Measurements from ENCODE around the gene MAP2K5.

The MAP2K5 gene

DNA sequence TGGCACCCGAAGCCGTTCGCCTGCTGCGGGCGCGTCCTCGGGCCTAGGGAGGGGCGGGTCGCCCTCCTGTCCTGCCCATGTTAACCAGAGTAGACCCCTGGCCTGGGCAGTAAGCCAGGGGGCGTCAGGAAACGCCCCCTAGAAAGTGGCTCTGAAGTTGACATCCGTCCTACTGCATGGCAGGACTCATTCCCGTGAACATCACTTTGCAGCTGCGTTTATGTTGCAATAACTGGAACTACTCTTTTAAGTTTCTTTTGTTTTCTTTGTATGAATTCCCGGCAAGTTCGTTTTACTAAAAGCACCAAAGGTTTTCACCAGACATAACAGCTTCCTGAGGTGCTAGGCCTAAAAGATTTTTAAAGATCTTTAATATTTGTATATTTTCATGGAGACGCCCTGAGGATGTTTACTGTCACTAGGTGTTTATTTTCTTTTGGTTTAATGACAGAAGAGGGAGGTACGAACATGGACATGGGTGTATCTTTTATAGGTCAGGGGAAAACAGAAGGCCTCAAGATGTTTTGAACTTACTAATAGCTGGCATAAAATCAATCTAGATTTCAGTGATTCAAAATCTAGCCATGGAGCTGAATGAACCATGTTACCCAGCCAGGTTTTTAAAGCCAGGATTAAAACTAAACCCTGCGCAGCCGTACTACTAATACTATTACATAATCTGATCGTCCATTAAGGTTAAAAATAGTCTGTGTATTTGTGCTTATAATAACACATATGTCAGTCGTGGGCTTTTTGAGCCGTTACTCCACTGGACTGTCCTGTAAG is 20.5 kb upstream of the MAP2K5 start:
- no peak for DNase-seq

DNA sequence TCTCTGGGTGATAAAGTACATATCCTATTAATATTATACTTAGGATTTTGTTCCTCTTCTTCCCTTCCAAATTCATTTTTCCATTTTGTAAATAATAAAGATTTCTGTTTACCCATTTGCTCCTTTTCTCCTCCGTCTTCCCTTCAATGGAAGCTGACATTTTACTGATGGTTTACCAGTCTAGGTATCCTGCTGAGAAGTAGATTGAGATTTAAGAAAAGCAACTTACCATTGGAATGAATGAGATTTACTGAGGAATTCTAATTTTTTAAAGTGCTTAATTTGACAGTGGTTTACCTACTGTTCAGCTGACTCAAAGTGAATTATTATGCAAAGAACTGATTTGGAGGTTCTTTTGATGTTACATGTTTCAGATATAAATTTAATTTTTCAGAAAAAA is 19.2 kb upstream of the MAP2K5 start:
- DNase-seq = no peak

DNA sequence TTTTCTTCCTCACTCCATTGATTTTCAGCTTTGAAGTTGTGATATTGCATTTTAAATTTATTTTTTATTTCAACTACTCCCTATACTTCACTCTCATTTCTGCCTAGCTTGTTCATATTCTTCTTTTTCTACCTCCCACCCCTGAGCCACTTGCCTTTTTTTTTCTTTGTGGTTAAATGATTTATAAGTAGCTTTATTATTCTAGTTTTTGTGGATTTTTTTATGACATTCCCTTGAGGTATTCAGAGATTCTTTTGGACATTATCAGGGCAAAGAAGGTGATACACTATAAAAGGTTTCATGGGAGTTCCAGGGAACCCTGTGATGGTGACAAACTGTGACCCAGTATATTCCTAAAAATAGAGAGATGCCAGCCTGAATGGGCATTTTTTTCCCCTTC is 18.3 kb upstream of the MAP2K5 start:
- DNase-seq = no peak

DNA sequence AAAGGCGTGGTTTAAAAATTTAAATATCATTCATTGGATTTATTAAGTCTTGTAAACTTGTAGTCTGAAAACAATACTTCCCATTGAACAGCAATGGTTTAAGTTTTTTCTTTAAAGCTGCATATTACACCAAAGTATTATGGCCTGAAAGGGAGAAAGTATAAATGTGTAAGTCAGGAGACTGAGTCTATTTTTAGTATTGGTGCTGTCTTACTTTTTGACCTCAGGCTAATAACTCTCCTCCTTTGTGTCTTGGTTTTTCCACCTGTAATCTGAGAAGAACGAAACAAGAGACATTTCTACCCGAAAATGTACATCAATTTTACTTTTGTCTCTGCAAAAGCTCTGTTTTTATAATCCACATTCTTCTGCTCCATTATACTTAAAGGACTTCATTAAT is 14.0 kb upstream of the MAP2K5 start:
- DNase-seq = no peak

DNA sequence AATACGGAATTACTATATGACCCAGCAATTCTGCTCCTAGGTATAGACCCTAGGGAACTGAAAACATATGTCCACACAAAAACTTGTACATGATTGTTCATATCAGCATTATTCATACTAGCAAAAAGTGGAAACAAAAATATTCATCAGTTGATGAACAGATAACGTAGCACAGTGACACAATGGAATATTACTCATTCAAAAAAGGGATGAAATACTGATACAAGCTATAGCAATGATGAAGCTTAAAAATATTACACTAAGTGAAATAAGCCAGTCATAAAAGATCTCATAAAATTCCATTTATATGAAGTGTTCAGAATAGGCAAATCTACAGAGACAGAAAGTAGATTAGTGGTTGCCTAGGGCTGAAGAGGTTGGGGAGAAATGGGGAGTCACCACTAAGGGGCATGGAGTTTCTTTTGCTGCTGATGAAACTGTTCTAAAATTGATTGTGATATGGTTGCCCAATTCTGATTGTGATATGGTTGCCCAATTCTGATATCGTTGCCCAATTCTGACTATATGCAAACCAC is 11.1 kb upstream of the MAP2K5 start:
- DNase-seq = no peak

DNA sequence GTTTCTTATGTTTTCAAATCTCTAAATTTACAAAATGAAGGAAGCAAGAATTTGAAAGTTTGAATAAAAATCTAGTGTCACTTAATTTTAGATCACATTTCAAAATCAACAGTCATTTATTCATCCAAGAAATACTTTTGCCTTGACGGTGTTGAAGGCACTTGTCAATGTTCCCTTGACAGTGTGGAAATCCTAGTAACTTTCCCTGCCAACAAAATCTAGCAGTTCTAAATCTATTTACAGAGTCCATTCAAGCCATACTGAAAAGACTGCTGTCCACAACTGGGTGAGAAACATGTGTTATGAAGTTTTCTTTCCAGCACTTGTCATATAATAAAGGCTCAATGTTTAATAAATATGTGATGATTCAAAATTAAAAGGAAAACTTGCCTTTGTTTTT is 8.6 kb upstream of the MAP2K5 start:
- no peak for DNase-seq

DNA sequence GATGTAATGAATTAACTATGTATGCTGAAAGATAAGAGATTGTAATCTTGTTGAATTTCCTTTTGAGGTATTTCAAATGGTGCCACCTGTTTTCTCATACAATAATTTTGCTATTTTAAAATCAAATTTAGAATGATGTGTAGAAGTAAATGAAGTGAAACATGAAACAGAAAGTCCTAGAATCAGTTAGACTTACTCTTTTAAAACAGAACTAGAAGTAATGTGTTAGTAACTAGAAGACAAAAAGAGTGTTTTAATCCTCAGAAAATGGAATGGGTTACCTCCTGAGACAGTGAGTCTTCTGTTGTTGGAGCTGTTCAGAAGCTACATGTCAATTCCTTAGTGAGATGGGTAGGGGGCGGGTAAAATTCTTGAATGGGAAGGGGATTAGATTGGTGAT is 8.1 kb upstream of the MAP2K5 start:
- DNase-seq = no peak

DNA sequence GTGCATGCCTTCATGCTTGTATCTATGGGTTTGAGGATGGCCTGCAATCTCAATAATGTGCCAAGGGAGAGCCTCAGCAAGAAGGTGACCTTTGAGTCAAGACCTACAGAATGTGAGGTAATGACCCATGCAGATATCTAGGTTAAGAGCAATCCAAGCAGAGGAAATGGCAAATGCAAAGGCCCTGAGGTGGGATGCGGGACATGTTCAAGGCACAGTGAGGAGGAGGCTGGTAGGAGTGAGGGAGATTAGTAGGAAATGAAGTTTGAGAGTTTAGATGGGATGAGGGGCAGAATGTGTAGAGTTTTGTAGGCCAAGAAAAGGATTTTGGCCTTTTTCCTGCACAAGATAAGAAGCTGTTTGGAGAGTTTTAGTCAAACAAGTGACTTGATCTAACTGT is 4.7 kb upstream of the MAP2K5 start:
- no peak for DNase-seq

DNA sequence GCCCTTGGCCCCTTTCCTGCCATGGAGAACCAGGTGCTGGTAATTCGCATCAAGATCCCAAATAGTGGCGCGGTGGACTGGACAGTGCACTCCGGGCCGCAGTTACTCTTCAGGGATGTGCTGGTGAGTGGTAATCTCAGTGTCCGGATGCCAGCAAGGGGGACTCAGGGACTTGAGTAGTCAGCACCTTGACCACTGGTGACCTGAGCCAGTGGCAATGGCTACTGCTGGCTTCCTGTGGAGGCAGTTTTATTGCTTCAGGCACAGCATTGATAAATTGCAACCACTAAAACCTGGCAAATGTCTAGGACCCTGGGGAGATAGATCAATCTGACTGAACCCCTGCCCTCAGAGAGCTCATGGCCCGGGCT is 830 bp downstream of the MAP2K5 start:
- DNase-seq = no peak

DNA sequence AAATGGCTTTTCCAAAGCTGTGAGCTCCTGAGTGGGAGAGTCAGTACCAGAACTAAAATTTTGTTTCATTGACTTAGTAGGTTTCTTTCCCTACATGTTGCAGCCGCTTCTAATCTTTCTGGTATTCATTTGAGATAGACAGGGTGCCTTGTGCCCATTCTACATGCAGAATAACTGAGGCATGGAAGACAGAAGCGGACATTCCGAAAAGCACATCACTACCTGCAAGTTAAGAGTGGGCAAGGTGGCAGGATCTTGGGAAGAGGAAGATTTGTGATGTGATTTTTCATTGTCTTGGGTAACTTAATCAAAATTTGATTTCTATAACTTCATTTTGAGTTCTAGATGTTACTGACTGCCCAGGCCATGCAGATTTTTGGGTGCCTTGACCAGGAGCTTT is 2.0 kb downstream of the MAP2K5 start:
- no peak for DNase-seq

DNA sequence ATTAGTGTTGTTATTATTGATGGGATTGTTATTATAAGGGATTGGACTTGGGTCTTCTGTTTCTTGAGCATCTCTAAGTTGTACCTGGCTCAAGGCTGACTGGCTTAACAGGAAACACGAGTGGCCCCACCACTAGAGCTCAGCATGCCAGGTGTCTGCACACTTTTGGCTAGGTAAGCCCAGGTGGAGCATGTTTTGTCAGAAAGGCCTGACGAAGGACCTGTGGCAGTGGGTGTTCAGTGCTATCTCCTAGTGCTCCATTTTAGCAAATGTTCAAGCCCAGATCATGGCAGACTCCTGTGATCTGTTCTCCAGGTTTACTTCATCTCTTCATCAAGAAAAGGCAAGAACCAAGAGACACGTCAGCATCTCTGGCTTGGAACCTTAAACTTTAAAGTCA is 3.4 kb downstream of the MAP2K5 start:
- no peak for DNase-seq

DNA sequence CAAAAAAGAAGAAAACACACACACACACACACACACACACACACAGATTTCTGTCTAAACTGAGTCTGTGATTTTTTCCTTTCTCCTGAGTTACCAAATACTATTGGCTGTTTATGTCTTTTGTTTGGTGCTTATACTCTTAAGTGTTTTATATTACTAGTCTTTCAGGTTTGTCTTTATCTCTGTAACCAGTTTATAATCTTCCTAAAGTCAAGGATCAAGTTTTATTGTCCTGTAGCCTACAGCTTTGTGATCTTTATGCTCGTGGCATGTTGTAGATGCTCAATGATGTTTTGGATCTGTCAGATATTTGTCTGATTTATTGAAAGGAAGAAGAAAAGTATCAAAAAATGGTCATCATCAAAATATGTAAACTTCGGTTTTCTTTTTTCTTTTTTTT is 4.6 kb downstream of the MAP2K5 start:
- DNase-seq = no peak

DNA sequence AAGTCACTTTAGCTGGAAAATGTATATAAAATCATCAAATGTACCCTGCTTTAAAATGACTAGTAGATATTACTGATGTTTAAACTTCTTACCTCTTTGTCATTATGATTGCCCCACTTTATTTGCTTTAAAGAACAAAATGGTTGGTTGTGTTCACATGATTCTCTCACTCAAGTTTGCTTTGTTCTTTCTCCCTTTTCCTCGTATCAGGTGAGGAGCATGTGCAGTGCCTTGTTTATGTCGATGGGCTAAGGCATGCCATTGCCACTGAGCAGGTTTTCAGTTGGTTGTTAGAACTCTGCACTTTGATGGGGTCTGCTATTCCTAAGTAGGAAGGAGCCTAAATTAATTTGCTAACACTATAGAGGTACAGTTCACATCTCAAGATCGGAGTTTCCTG is 5.3 kb downstream of the MAP2K5 start:
- DNase-seq = no peak

DNA sequence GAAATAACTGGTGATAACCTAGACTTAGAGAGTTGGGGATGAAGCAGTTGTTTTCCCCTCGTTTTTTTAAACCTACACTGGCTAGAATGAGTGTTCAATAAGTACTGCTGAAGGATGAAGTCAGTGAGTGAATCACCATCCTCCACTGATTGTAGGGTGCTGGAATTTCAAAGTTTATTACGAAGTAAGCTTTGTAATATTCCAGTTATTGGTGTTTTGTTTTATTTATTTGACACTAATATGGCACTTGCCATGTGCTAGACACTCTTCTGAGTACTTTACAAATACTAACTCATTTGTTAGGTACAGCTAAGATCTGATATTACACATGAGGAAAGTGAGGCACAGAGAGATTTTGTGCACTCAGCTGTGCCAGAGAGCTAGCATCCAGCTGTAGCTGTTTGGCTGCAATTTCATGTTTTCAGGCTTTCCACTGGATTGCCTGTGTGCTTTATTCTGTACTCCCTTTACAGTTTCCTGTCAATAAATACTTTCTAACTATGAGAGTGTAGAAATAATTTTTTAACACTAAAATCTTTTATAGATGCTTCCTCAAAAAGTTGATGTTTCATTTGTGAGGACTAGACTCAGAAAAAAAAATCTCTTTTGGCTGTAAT is 5.8 kb downstream of the MAP2K5 start:
- DNase-seq = no peak

DNA sequence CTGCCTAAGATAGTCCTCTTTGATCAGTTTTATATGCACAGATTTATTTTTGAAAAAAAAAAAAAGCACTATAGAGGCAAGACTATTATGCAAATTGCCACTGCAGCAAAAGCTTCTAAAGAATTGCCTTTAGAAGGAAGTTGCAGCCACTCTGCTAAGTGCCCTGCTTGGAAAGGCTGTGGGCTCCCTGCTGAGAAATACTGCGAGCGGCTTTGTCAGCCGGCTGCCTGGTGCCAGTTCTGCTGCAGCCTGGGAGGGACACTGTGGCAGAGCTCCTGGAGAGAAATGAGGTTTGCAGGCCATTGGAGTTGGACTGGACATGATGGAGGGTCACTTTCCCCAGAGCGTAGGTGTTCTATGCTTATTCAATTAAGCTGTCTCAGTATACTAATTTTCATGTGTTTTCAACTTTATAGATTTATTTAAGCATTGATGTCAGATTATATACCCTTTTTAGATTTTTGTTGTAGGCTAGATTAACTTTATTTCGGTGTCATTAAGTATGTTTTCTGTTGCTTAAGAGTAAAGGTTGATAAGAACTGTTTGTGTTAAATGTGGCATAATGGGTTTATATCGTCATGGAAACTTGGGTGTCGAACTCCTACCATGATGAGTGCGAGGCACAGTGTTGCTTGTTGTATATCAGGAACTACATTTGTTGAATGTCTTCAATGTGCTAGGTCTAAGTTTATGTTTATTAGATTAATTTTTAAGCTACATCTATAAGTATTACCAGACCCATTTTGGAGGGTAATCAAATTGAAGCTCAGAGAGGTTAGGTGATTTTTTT is 6.6 kb downstream of the MAP2K5 start:
- no peak for DNase-seq

DNA sequence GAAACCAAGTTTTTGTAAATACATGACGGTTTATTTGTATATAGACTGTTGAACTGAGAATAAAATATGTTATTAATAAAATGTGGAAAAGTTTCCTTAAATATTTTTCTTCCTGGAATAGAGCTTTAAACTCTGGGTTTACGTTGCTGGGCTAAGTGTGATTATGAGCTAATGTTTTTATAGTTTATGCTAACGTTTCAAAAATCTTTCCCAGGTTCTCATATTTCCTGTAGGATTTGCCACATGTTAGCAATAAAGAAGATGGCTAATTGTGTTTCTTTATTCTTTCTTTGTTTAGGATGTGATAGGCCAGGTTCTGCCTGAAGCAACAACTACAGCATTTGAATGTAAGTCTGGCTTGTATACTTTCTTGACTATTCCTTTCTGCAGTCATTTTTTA is 7.2 kb downstream of the MAP2K5 start:
- DNase-seq = no peak

DNA sequence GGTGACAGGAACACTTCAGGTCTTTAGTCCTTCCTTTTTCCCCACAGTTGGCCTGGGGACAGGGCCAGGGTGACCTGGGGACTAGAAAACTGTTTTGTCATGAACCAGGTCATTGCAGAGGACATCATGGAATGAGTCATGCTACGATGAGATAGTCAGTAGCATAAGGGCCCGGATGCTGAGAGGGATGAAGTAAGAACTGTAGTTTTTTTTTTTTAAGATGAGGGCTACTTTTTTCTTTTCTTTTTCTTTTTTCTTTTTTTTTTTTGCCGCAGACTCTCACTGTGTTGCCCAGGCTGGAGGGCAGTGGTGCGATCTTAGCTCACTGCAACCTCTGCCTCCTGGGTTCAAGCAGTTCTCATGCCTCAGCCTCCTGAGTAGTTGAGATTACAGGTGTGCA is 8.0 kb downstream of the MAP2K5 start:
- no peak for DNase-seq

DNA sequence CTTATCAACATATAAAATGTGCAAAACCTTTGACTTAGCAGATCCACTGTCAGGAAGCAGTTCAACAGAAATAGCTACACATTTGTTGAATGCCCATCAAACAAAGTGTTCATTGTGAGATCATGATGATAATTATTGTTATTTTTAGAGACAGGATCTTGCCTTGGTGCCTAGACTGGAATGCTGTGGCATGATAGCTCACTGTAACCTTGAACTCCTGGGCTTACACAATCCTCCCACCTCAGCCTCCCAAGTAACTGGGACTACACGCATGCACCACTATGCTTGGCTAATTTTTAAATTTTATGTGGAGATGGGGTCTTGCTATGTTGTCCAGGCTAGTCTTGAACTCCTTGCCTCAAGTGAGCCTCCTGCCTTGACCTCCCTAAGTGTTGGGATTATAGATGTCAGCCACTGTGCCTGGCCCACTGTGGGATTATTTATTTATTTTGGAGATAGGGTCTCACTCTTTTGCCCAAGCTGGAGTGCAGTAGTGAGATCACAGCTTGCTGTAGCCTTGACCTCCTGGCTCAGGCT is 8.8 kb downstream of the MAP2K5 start:
- DNase-seq = no peak

DNA sequence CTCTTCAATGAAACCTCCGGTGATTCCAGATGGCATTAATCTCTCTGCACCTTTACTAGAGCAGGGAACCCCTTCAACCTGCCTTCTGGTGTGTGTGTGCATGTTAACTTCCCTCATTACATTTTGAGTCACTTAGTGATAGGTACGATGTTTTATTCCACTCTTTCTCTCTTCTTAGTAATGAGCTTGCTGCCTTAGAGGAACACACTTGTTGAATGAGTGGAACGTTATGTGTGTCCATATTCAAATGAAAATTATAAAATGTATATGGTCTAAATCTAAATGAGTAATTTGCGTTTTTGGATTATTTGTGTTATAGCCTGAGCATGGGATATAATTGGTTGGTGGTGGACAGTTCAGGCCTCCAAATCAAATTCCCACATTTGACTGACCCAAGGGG is 12.1 kb downstream of the MAP2K5 start:
- no peak for DNase-seq

DNA sequence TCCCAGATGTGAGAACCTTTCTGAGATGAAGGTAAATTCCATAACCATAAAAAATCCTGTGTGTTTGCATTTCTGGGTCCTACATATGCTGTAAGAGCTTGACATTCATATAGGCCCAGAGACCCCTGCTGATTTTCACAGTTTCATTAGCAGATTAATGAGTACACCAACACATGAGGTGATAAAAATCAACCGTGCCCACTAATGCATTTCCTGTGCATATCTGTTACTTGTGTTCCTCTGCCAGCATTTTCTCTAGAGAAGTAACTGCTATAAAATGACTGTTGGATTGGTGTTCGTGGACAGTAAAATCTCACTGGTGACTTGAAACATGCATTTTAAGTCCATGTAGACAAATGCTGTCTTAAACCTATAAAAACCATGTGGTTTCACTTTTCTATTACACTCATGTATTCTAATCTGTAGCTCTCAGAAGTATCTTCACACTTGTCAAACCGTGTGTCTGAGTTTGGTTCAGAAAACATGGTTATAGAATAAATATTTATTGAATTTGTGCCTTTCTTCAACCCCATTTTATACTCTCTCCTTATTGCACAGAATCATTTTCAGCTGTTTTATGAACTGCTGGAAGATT is 14.6 kb downstream of the MAP2K5 start:
- DNase-seq = no peak

DNA sequence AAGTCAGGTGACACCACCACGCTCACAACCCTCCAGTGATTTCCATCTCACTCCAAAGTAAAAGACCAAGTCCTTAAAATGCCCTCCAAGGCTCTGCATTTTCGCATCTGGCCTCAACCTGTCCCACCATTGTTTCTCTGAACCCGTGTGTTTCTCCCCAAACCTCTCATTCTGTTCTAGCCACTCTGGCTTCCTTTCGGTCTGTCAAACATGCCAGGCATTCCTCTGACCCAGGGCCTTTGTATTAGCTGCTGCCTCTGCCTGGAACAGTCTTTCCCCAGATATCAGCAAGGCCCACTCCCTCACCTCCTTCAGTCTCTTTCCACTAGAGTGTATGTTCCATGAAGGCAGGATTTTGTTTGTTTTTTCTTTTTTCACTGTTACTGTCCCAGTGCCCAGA is 16.0 kb downstream of the MAP2K5 start:
- DNase-seq = no peak

DNA sequence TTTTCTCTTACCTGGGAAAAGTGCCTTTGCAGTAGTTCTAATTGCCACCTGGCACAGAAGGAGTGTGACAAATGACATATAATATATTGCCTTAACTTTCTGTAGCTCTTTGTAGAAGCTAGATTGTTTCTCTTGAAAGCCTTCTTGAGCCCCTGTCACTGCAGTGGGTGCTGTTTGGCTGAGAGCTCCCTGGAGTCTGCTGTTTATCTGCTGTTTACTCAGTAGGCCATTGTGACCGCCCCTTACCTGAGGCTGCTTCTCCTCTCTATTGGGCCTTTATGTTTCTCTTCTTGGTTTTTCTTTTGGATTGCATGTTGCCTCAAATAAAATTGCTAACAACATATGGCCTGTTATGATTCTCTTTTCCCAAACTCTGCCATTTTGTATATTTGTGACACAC is 16.7 kb downstream of the MAP2K5 start:
- DNase-seq = no peak

DNA sequence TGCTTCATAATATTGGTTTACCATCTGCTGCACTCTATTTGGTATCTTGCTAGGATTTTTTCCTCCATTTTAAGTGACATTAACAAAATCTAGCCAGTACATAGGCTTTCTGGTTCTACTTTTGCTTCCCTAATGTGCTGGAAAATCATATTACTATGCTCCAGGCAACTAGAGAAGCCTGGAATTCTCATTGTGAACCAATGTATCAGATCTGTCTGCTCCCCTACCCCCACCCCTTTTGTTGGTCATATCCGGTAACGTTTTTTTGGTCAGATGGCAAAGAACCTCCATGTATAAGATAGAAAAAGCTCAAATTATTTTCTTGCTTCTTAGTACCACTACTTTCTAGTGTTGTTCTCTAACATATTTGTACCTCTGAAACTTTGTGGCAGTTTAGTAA is 17.1 kb downstream of the MAP2K5 start:
- no peak for DNase-seq
